K562 (cell line): ENCODE data around the gene ACSS1. TPM values are rescaled to one million over a fixed set of nuclear protein-coding genes. Genes with fewer than 3 reads are reported as not detected.

Source experiments
- ATAC-seq: fragments of 200-7000 bp; cut with Tn5 transposase; 3 replicates; pipeline ENCODE4 v1.9.1; 2020; ENCODE audit warnings: moderate library complexity
- BruUV-seq: library from RNA; stranded (reverse); fragments of 400-500 nt; replicated peaks from 2 replicates; lab custom pipeline; 2021; lab: Mats Ljungman, UMichigan
- CTCF ChIA-PET: fragments of 300-600 bp; formaldehyde crosslinking; extraction: SDS; loops from one replicate; lab custom pipeline; 2021; ENCODE audit warnings: low intra/inter-chr PET ratio; lab: Yijun Ruan, JAX
- POLR2A ChIA-PET: fragments of 300-600, 350-650 bp; sonication (Branson Sonifier 250); formaldehyde crosslinking; extraction: SDS; loops from one replicate; lab custom pipeline; 2021; ENCODE audit warnings: antibody characterized with exemption, inconsistent platforms; lab: Yijun Ruan, JAX
- DNase-seq, 4 experiments: peaks; one replicate each; pipeline versions ENCODE4 v3.0.0 to v3.0.0-alpha.2; 2011 to 2018; ENCODE audit warnings: low spot score in 3 of 4, mixed read lengths in 3 of 4; ENCODE audit errors: extremely low read depth in 1 of 4
- FAIRE-seq: peaks from 2 replicates; lab custom pipeline; 2011; peaks lifted over from hg19 to GRCh38; lab: Jason Lieb, UNC
- H2AFZ ChIP-seq: 2 replicates; pipeline ENCODE4 v1.6.0; 2011; ENCODE audit warnings: low read depth, low read length, control low read depth, inconsistent platforms
- H3K27ac ChIP-seq: fragments of 200-600 bp; 3 replicates; pipeline ENCODE4 v1.8.0; 2011; ENCODE audit warnings: low read depth, mild to moderate bottlenecking, control low read depth, inconsistent platforms, low read length, moderate library complexity, mixed read lengths; ENCODE audit errors: extremely low read depth
- H3K27me3 ChIP-seq, 2 experiments: fragments of 300-600 bp in 1 of 2; 2 replicates in 1 of 2; 3 replicates in 1 of 2; pipeline versions ENCODE4 v1.6.0 to v1.8.0; 2011; ENCODE audit warnings: inconsistent platforms in 2 of 2, low read length in 2 of 2, mild to moderate bottlenecking in 1 of 2, mixed read lengths in 1 of 2, moderate library complexity in 1 of 2; ENCODE audit not compliant: control insufficient read depth in 2 of 2, insufficient read depth in 2 of 2
- H3K36me3 ChIP-seq: fragments of 300-600 bp; 3 replicates; pipeline ENCODE4 v1.8.0; 2011; ENCODE audit warnings: mild to moderate bottlenecking, low read length, inconsistent platforms; ENCODE audit not compliant: control insufficient read depth, insufficient read depth
- H3K4me1 ChIP-seq, 2 experiments: fragments of 200-600 bp in 1 of 2; replicated peaks in 1 of 2; 2 replicates in 1 of 2; 3 replicates in 1 of 2; pipeline versions ENCODE4 v1.5.1 to v1.8.0; 2011; ENCODE audit warnings: inconsistent platforms in 2 of 2, low read length in 2 of 2, mild to moderate bottlenecking in 1 of 2, mixed read lengths in 1 of 2, moderate library complexity in 1 of 2; ENCODE audit not compliant: control insufficient read depth in 2 of 2, insufficient read depth in 2 of 2
- H3K4me2 ChIP-seq: 2 replicates; pipeline ENCODE4 v1.6.1; 2011; ENCODE audit warnings: low read length, control low read depth, inconsistent platforms, mixed read lengths; ENCODE audit not compliant: insufficient read depth
- H3K4me3 ChIP-seq: fragments of 200-600 bp; sonication (generic), shearing (Covaris generic); 2 replicates; pipeline ENCODE4 v1.5.1; 2016; ENCODE audit warnings: control low read depth, inconsistent platforms
- H3K79me2 ChIP-seq: fragments of 200-600 bp; 3 replicates; pipeline ENCODE4 v1.8.0; 2011; ENCODE audit warnings: low read length, inconsistent platforms; ENCODE audit not compliant: control insufficient read depth, insufficient read depth
- H3K9ac ChIP-seq, 2 experiments: 2 replicates each; pipeline versions ENCODE4 v1.6.0 to v1.6.1; 2011; ENCODE audit warnings: low read depth in 2 of 2, low read length in 2 of 2, control low read depth in 1 of 2, inconsistent platforms in 1 of 2, mild to moderate bottlenecking in 1 of 2, mixed read lengths in 1 of 2; ENCODE audit not compliant: insufficient read depth in 1 of 2
- H3K9me1 ChIP-seq: one replicate; pipeline ENCODE4 v1.6.0; 2011; ENCODE audit warnings: inconsistent platforms, mild to moderate bottlenecking, low read length, moderate library complexity; ENCODE audit not compliant: control insufficient read depth, insufficient read depth
- H3K9me3 ChIP-seq: replicated peaks from 2 replicates; pipeline ENCODE4 v1.5.1; 2011; ENCODE audit warnings: low read depth, low read length, inconsistent platforms; ENCODE audit not compliant: control insufficient read depth, insufficient read depth
- H4K20me1 ChIP-seq: replicated peaks from 2 replicates; pipeline ENCODE4 v1.6.1; 2011; ENCODE audit warnings: low read length, inconsistent platforms, mixed read lengths; ENCODE audit not compliant: control insufficient read depth, insufficient read depth
- FOXA1 ChIP-seq: fragments of 450-650 bp; IDR thresholded peaks from 2 replicates; pipeline ENCODE4 v1.6.1; 2016; ENCODE audit warnings: mild to moderate bottlenecking, borderline replicate concordance
- GTF2A2 ChIP-seq: IDR thresholded peaks from 2 replicates; pipeline ENCODE4 v1.6.1; 2016; ENCODE audit warnings: mild to moderate bottlenecking, missing genetic modification characterization, missing compliant biosample characterization
- RBM34 ChIP-seq: fragments of 200-400 bp; formaldehyde crosslinking; IDR thresholded peaks from 2 replicates; pipeline ENCODE4 v1.6.1; 2018; ENCODE audit warnings: low read length, borderline replicate concordance; ENCODE audit not compliant: insufficient read depth
- WGBS: fragments of 100-300 bp; shearing (Covaris generic); methylation state at CpG from one replicate; pipeline ENCODE4 v1.1.6; 2016; ENCODE audit warnings: low coverage, mixed read lengths; ENCODE audit not compliant: insufficient coverage; ENCODE audit errors: missing lambda C conversion rate; 5-methylcytosine and 5-hydroxymethylcytosine counted together
- in situ Hi-C: fragments of 300-500 bp; cut with MboI; formaldehyde crosslinking; loops from 4 replicates; pipeline ENCODE4 v1.15.0; 2018; ENCODE audit warnings: inconsistent platforms, mixed read lengths
- intact Hi-C: fragments of 100-400 bp; cut with micrococcal nuclease; formaldehyde crosslinking; loops from 2 replicates; pipeline ENCODE4 v1.14.2; 2022
- polyA plus RNA-seq, 8 experiments: library from polyadenylated mRNA; depleted of rRNA in 4 of 8; stranded (reverse) in 5 of 8; unstranded in 3 of 8; fragments of >200 nt; fragmentation: Nextera tagmentation in 2 of 8; fragmentation: Illumina TruSeq in 1 of 8; extraction: Ambion mirVana in 2 of 8; extraction: Trizol in 1 of 8; gene quantifications; 2 replicates each; pipeline versions ENCODE4 v1.2.1 to v1.2.3, GENCODE V29; 2011 to 2014; ENCODE audit warnings: inconsistent platforms in 1 of 8, missing spikeins in 1 of 8
- total RNA-seq, 7 experiments: library from RNA; depleted of rRNA in 6 of 7; stranded (reverse); fragments of >200 nt in 6 of 7; fragmentation: Illumina TruSeq in 2 of 7; extraction: Trizol in 2 of 7; gene quantifications; 2 replicates each; pipeline versions ENCODE4 v1.2.1 to v1.2.3, GENCODE V29; 2011 to 2021; ENCODE audit warnings: low replicate concordance in 1 of 7

Gene ACSS1
- total and polyA plus RNA-seq, 9 of the 15 experiments (the other 6 are each of a cell fraction or from before 2014, with no cell fraction given) = 0.07 to 2.1 (median 0.27) TPM; not detected in 3

DNA sequence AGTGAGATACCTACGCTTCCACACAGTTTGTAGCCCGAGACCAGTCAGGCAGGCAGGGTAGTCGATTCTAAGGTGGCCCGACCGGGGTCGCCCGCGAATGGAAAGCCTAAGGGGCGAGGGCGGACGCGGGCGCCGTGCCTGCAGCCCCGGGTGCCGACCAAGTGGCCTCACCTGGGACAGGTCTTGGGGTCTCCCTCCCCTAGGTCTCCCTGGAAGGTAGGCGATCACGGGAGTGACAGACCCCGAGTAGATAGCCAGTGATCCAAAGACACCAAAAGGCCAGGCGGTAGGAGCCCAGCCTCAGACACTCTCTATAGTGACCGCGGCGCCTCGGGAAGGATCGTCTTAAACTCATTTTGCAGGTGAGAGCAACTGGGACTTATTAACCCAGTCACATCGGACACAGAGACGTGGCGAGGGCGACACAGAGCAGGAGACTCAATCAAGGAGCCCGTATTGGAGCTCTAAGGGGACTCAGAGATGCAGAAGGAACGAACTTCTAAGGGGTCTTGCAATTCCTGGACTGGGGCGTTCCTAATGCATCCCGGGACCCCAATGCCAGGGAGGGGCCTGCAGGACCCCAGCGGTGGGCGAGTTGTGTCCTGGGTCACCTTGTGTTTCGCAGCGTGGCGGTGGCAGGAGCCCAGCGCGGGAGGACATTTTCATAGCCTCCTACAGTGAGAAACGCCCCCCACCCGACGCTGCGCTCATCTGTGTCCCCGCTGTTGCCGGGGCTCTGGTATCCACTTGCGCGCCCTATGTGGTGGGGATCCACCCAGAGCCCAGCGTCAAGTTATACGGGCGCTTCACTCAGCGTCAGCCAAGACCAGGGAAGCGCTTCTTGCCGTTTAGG is 26.1 kb upstream of the ACSS1 start:
- ATAC-seq (no peak), FAIRE-seq (no peak), DNase-seq (no peak)
- ChIA-PET CTCF (no interaction called here), POLR2A (no interaction called here)
- 5% methylated on average over 37 of the region's 54 CpGs for WGBS
- H3K9ac ChIP-seq = no peak overlapping the region
- intact Hi-C loops (no loop called here), in situ Hi-C loops (no loop called here)
- no peaks in the 10 kb centered on the region; the same call in 1 of the 2 replicates for H4K20me1 ChIP-seq
- H3K36me3 ChIP-seq = no peaks in the 10 kb centered on the region
- no TSS peak for BruUV-seq
- no peaks in the 10 kb centered on the region; a peak in 1 of 5 replicates for H3K4me1 ChIP-seq
- H3K79me2 ChIP-seq = no peaks in the 10 kb centered on the region
- peaks cover 2 to 34% of the 10 kb centered on the region in 2 experiments; a peak in 3 of 5 replicates for H3K27me3 ChIP-seq
- no peaks in the 10 kb centered on the region for H3K9me1 ChIP-seq
- no peaks in the 10 kb centered on the region for H3K9me3 ChIP-seq
- no peak overlapping the region for H3K27ac ChIP-seq
- H3K4me3 ChIP-seq = no peak overlapping the region
- no peak overlapping the region for H3K4me2 ChIP-seq
- no peak for TF ChIP-seq GTF2A2 (tag)
- no peak for TF ChIP-seq RBM34
- TF ChIP-seq FOXA1 = no peak
- TF ChIP-seq, all 486 proteins: peak for 0
- no peak overlapping the region for H2AFZ ChIP-seq
